Stomach (tissue), 4 donors: ENCODE measurements around the gene STK35.

Experiments used
- POLR2A ChIP-seq, 4 donors: fragments of 450-650 bp; IDR thresholded peaks; one replicate each; pipeline ENCODE4 v1.6.1; 2016; ENCODE audit warnings: antibody characterized with exemption in 4 of 4, control low read depth in 2 of 4, mild to moderate bottlenecking in 1 of 4, moderate library complexity in 1 of 4
- POLR2AphosphoS5 ChIP-seq, 3 donors: sonication (generic); formaldehyde crosslinking; IDR thresholded peaks; one replicate each; pipeline ENCODE4 v1.6.1; 2016; ENCODE audit warnings: antibody characterized with exemption in 3 of 3
- TF ChIP-seq, protein P1 (sequence below), 7 experiments: fragments of 450-650 bp in 4 of 7; fragments of 200-600 bp in 3 of 7; sonication (generic) in 3 of 7; IDR thresholded peaks; one replicate each; pipeline ENCODE4 v1.5.1; 2016 to 2019; ENCODE audit warnings: antibody characterized with exemption in 7 of 7, control low read depth in 2 of 7, mild to moderate bottlenecking in 1 of 7

DNA sequence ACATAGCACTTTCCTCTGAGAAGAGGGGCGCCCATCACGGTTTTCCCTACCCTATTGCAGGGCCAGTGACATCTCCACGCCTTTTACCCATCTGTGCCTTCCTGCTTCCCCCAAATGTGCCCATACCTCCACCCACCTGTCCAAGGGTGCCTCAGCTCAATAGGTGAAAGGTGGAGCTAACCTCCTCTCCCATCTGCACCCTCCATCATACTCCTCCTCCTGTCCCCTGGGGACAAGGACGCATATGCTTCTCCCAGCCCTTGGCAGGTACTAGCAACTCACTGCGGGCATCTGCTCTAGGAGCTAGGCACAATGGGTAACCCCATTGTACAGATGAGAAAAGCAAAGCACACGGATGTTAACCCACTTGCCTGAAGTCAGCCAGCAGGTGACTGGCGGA lies 62.8 kb downstream of the STK35 start:
- TF ChIP-seq, protein P1, sequence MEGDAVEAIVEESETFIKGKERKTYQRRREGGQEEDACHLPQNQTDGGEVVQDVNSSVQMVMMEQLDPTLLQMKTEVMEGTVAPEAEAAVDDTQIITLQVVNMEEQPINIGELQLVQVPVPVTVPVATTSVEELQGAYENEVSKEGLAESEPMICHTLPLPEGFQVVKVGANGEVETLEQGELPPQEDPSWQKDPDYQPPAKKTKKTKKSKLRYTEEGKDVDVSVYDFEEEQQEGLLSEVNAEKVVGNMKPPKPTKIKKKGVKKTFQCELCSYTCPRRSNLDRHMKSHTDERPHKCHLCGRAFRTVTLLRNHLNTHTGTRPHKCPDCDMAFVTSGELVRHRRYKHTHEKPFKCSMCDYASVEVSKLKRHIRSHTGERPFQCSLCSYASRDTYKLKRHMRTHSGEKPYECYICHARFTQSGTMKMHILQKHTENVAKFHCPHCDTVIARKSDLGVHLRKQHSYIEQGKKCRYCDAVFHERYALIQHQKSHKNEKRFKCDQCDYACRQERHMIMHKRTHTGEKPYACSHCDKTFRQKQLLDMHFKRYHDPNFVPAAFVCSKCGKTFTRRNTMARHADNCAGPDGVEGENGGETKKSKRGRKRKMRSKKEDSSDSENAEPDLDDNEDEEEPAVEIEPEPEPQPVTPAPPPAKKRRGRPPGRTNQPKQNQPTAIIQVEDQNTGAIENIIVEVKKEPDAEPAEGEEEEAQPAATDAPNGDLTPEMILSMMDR (IDR thresholded peaks at IDR 0.05): no peak
- no peak for TF ChIP-seq POLR2A (IDR thresholded peaks at IDR 0.05)
- no peak for TF ChIP-seq POLR2AphosphoS5 (IDR thresholded peaks at IDR 0.05)
